ENCODE data around the gene RPP38.

- no peak for TF ChIP-seq CTCF (IDR thresholded peaks at IDR 0.05; ENCODE audit: insufficient read depth, low read length)
- TF ChIP-seq, protein P1, sequence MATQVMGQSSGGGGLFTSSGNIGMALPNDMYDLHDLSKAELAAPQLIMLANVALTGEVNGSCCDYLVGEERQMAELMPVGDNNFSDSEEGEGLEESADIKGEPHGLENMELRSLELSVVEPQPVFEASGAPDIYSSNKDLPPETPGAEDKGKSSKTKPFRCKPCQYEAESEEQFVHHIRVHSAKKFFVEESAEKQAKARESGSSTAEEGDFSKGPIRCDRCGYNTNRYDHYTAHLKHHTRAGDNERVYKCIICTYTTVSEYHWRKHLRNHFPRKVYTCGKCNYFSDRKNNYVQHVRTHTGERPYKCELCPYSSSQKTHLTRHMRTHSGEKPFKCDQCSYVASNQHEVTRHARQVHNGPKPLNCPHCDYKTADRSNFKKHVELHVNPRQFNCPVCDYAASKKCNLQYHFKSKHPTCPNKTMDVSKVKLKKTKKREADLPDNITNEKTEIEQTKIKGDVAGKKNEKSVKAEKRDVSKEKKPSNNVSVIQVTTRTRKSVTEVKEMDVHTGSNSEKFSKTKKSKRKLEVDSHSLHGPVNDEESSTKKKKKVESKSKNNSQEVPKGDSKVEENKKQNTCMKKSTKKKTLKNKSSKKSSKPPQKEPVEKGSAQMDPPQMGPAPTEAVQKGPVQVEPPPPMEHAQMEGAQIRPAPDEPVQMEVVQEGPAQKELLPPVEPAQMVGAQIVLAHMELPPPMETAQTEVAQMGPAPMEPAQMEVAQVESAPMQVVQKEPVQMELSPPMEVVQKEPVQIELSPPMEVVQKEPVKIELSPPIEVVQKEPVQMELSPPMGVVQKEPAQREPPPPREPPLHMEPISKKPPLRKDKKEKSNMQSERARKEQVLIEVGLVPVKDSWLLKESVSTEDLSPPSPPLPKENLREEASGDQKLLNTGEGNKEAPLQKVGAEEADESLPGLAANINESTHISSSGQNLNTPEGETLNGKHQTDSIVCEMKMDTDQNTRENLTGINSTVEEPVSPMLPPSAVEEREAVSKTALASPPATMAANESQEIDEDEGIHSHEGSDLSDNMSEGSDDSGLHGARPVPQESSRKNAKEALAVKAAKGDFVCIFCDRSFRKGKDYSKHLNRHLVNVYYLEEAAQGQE (IDR thresholded peaks at IDR 0.05; ENCODE audit: insufficient replicate concordance, low read depth) = no peak
Observed at GRCh38 chr10:15146366-15146765, 49.2 kb downstream of the RPP38 start.
